ENCODE data around the gene DDC.
"Not testable (repeated sequence)": the region's sequence is repeated elsewhere in the genome, so short reads cannot be mapped to it uniquely, and the experiment has no call there.

Gene DDC

GRCh38 chr7:50461695-50462094 is 103.5 kb downstream of the DDC start:
- no peak for TF ChIP-seq ZNF274 (IDR thresholded peaks at IDR 0.05; ENCODE audit: low read depth, low read length)
- H3K4me3 ChIP-seq (ENCODE audit: low read length): no peak overlapping the region

GRCh38 chr7:50459183-50459582 is 106.0 kb downstream of the DDC start:
- not testable (repeated sequence) for H3K4me3 ChIP-seq (ENCODE audit: low read length)

- H3K4me3 ChIP-seq (ENCODE audit: low read length): not testable (repeated sequence)
Measured at GRCh38 chr7:50458651-50459050, 106.6 kb downstream of the DDC start.

GRCh38 chr7:50456371-50457123 is 108.7 kb downstream of the DDC start:
- H3K4me3 ChIP-seq (ENCODE audit: low read length): no peak overlapping the region
- TF ChIP-seq ZNF274 (IDR thresholded peaks at IDR 0.05; ENCODE audit: low read depth, low read length): no peak

GRCh38 chr7:50455658-50456057 is 109.5 kb downstream of the DDC start:
- H3K4me3 ChIP-seq (ENCODE audit: low read length): no peak overlapping the region
- no peak for TF ChIP-seq ZNF274 (IDR thresholded peaks at IDR 0.05; ENCODE audit: low read depth, low read length)

GRCh38 chr7:50454968-50455367 is 110.2 kb downstream of the DDC start:
- H3K4me3 ChIP-seq (ENCODE audit: low read length): no peak overlapping the region
- no peak for TF ChIP-seq ZNF274 (IDR thresholded peaks at IDR 0.05; ENCODE audit: low read depth, low read length)

GRCh38 chr7:50450590-50451032 is 114.6 kb downstream of the DDC start:
- H3K4me3 ChIP-seq (ENCODE audit: low read length): peak overlapping the region; percentile 82; the same call in 1 of the 2 replicates
- TF ChIP-seq ZNF274 (IDR thresholded peaks at IDR 0.05; ENCODE audit: low read depth, low read length): no peak

- no peak for TF ChIP-seq ZNF274 (IDR thresholded peaks at IDR 0.05; ENCODE audit: low read depth, low read length)
- peak within 1 kb of the TSS; percentile 82 for H3K4me3 ChIP-seq (ENCODE audit: low read length)
Measured at GRCh38 chr7:50449881-50450589, 115.2 kb downstream of the DDC start, which contains the start of gene FIGNL1. Gene FIGNL1 (minus strand): TSS chr7:50450350. CDS start chr7:50447287, 3,063 bp downstream.

GRCh38 chr7:50449501-50449880 is 115.7 kb downstream of the DDC start:
- H3K4me3 ChIP-seq (ENCODE audit: low read length): peak overlapping the region; percentile 82
- TF ChIP-seq ZNF274 (IDR thresholded peaks at IDR 0.05; ENCODE audit: low read depth, low read length): no peak

GRCh38 chr7:50448823-50449222 is 116.4 kb downstream of the DDC start:
- peak overlapping the region; percentile 82; the same call in 1 of the 2 replicates for H3K4me3 ChIP-seq (ENCODE audit: low read length)
- no peak for TF ChIP-seq ZNF274 (IDR thresholded peaks at IDR 0.05; ENCODE audit: low read depth, low read length)

GRCh38 chr7:50446542-50446960 is 118.7 kb downstream of the DDC start:
- TF ChIP-seq ZNF274 (IDR thresholded peaks at IDR 0.05; ENCODE audit: low read depth, low read length): no peak
- H3K4me3 ChIP-seq (ENCODE audit: low read length): no peak overlapping the region

- no peak overlapping the region for H3K4me3 ChIP-seq (ENCODE audit: low read length)
- TF ChIP-seq ZNF274 (IDR thresholded peaks at IDR 0.05; ENCODE audit: low read depth, low read length): no peak
Measured at GRCh38 chr7:50436133-50436806, 128.9 kb downstream of the DDC start.

GRCh38 chr7:50431722-50432305 is 133.4 kb downstream of the DDC start:
- H3K4me3 ChIP-seq (ENCODE audit: low read length): no peak overlapping the region
- TF ChIP-seq ZNF274 (IDR thresholded peaks at IDR 0.05; ENCODE audit: low read depth, low read length): no peak

GRCh38 chr7:50431316-50431715 is 133.9 kb downstream of the DDC start:
- TF ChIP-seq ZNF274 (IDR thresholded peaks at IDR 0.05; ENCODE audit: low read depth, low read length): no peak
- H3K4me3 ChIP-seq (ENCODE audit: low read length): no peak overlapping the region
